HL-60 (cell line): ENCODE data around the gene PBX1.

Experiments used
- CTCF ChIP-seq: IDR thresholded peaks from one replicate; pipeline ENCODE4 v1.5.1; 2011; ENCODE audit warnings: low read length, control low read depth, inconsistent platforms; ENCODE audit not compliant: insufficient read depth
- GABPA ChIP-seq: IDR thresholded peaks from 2 replicates; pipeline ENCODE4 v1.6.1; 2012; ENCODE audit warnings: low read depth
- POLR2AphosphoS5 ChIP-seq: IDR thresholded peaks from 2 replicates; pipeline ENCODE4 v1.6.1; 2012; ENCODE audit warnings: low read depth
- REST ChIP-seq: IDR thresholded peaks from 2 replicates; pipeline ENCODE4 v1.6.1; 2012; ENCODE audit warnings: low read depth; ENCODE audit not compliant: insufficient replicate concordance
- SPI1 ChIP-seq: IDR thresholded peaks from 2 replicates; pipeline ENCODE4 v1.6.1; 2012; ENCODE audit warnings: low read depth, mild to moderate bottlenecking, borderline replicate concordance

GRCh38 chr1:164564378-164564777 is 5.4 kb downstream of the PBX1 start:
- no peak for TF ChIP-seq CTCF
- TF ChIP-seq SPI1, result no peak
- TF ChIP-seq POLR2AphosphoS5, result no peak
- no peak for TF ChIP-seq REST
- TF ChIP-seq GABPA, result no peak
